HG03039 (cell line): ENCODE data around the gene ZBTB1.

ENCODE experiments used
- ATAC-seq: cut with Tn5 transposase; IDR thresholded peaks from one replicate; pipeline ENCODE4 v1.9.1; 2021; ENCODE audit warnings: mild to moderate bottlenecking, moderate library complexity; ENCODE audit not compliant: unreplicated experiment

The ZBTB1 gene

GRCh38 chr14:64504310-64504896 is at the start of gene ZBTB1:
Gene ZBTB1, plus strand, starts transcription at chr14:64504770. Its CDS starts 16,735 bp downstream, at chr14:64521505.
- ATAC-seq = peak; percentile 16

- ATAC-seq = no peak
These were observed 45.0 kb upstream of the ZBTB1 start for GRCh38 chr14:64459405-64460136.

- no peak for ATAC-seq
These were observed 43.3 kb upstream of the ZBTB1 start for GRCh38 chr14:64461221-64461620.

- ATAC-seq = no peak
These were observed 41.4 kb upstream of the ZBTB1 start for GRCh38 chr14:64463195-64463594.

- no peak for ATAC-seq
These were observed 40.7 kb upstream of the ZBTB1 start for GRCh38 chr14:64463873-64464272.

- no peak for ATAC-seq
These were observed 39.9 kb upstream of the ZBTB1 start for GRCh38 chr14:64464651-64465050.

GRCh38 chr14:64465191-64465822 is 39.3 kb upstream of the ZBTB1 start, which contains the start of gene AKAP5:
Gene AKAP5, plus strand, starts transcription at chr14:64465499. Its CDS starts 2,896 bp downstream, at chr14:64468395.
- peak; percentile 41 for ATAC-seq

GRCh38 chr14:64465831-64466554 is 38.6 kb upstream of the ZBTB1 start:
- ATAC-seq = no peak

GRCh38 chr14:64467101-64467500 is 37.5 kb upstream of the ZBTB1 start:
- no peak for ATAC-seq

- ATAC-seq = no peak
These were observed 37.0 kb upstream of the ZBTB1 start for GRCh38 chr14:64467566-64467965.

GRCh38 chr14:64468451-64468850 is 36.1 kb upstream of the ZBTB1 start:
- ATAC-seq = no peak

- no peak for ATAC-seq
These were observed 30.5 kb upstream of the ZBTB1 start for GRCh38 chr14:64474041-64474440.

- no peak for ATAC-seq
These were observed 29.9 kb upstream of the ZBTB1 start for GRCh38 chr14:64474698-64475097.

GRCh38 chr14:64475585-64476273 is 28.8 kb upstream of the ZBTB1 start:
- no peak for ATAC-seq

- ATAC-seq = no peak
These were observed 28.1 kb upstream of the ZBTB1 start for GRCh38 chr14:64476438-64476837.

- no peak for ATAC-seq
These were observed 25.8 kb upstream of the ZBTB1 start for GRCh38 chr14:64478634-64479250.

- ATAC-seq = no peak
These were observed 15.9 kb upstream of the ZBTB1 start for GRCh38 chr14:64488590-64489099.

GRCh38 chr14:64491637-64492036 is 12.9 kb upstream of the ZBTB1 start:
- ATAC-seq = no peak

- ATAC-seq = no peak
These were observed 11.1 kb upstream of the ZBTB1 start for GRCh38 chr14:64493455-64493854.

GRCh38 chr14:64495252-64495651 is 9.3 kb upstream of the ZBTB1 start:
- no peak for ATAC-seq
